T-helper 2 cell treated with Interferon-gamma antibody and Interleukin-4, amounts not matched to agents 5 μg/mL and 100 μg/mL, for 36 hours (primary cell): ENCODE results near the gene RPL39.
"Not testable (repeated sequence)": the region's sequence is repeated elsewhere in the genome, so short reads cannot be mapped to it uniquely, and the experiment has no call there.

Experiments used
- DNase-seq: peaks from one replicate; pipeline ENCODE4 v3.0.0; 2021; ENCODE audit warnings: low spot score
- H3K27ac Mint-ChIP-seq: one replicate; pipeline ENCODE4 v1.8.0; 2021; ENCODE audit warnings: mild to moderate bottlenecking, mixed read lengths
- H3K27me3 Mint-ChIP-seq: one replicate; pipeline ENCODE4 v1.8.0; 2021; ENCODE audit warnings: low read depth, mixed read lengths
- H3K36me3 Mint-ChIP-seq: one replicate; pipeline ENCODE4 v1.8.0; 2021; ENCODE audit warnings: low read depth, mixed read lengths
- H3K4me1 Mint-ChIP-seq: one replicate; pipeline ENCODE4 v1.8.0; 2021; ENCODE audit warnings: low read depth, mixed read lengths
- H3K4me3 Mint-ChIP-seq: one replicate; pipeline ENCODE4 v1.8.0; 2022; ENCODE audit warnings: mild to moderate bottlenecking, moderate library complexity, mixed read lengths
- H3K9me3 Mint-ChIP-seq: one replicate; pipeline ENCODE4 v1.8.0; 2021; ENCODE audit warnings: mixed read lengths

The RPL39 gene

GRCh38 chrX:119757646-119757978 is 33.8 kb downstream of the RPL39 start:
- Mint-ChIP-seq H3K4me3 (peak overlapping the region; percentile 81), H3K27me3 (no peaks in the 10 kb centered on the region), H3K27ac (peak overlapping the region; percentile 94), H3K4me1 (peaks cover 39% of the 10 kb centered on the region), H3K9me3 (no peaks in the 10 kb centered on the region), H3K36me3 (no peaks in the 10 kb centered on the region)
- DNase-seq = no peak

GRCh38 chrX:119756926-119757635 is 34.3 kb downstream of the RPL39 start:
- peaks cover 38% of the 10 kb centered on the region for H3K4me1 Mint-ChIP-seq
- H3K36me3 Mint-ChIP-seq = no peaks in the 10 kb centered on the region
- H3K9me3 Mint-ChIP-seq = no peaks in the 10 kb centered on the region
- H3K27ac Mint-ChIP-seq = peak overlapping the region; percentile 94
- H3K27me3 Mint-ChIP-seq = no peaks in the 10 kb centered on the region
- no peak for DNase-seq
- H3K4me3 Mint-ChIP-seq = peak overlapping the region; percentile 81

- peak; percentile 69 for DNase-seq
- Mint-ChIP-seq H3K36me3 (no peaks in the 10 kb centered on the region), H3K27ac (peak overlapping the region; percentile 94), H3K27me3 (no peaks in the 10 kb centered on the region), H3K9me3 (no peaks in the 10 kb centered on the region), H3K4me1 (peaks cover 35% of the 10 kb centered on the region), H3K4me3 (peak overlapping the region; percentile 81)
Measured at GRCh38 chrX:119755981-119756533, 35.4 kb downstream of the RPL39 start.

- H3K9me3 Mint-ChIP-seq = no peaks in the 10 kb centered on the region
- H3K27me3 Mint-ChIP-seq = no peaks in the 10 kb centered on the region
- H3K4me1 Mint-ChIP-seq = peaks cover 31% of the 10 kb centered on the region
- peak; percentile 49 for DNase-seq
- peak overlapping the region; percentile 55 for H3K4me3 Mint-ChIP-seq
- peak overlapping the region; percentile 94 for H3K27ac Mint-ChIP-seq
- no peaks in the 10 kb centered on the region for H3K36me3 Mint-ChIP-seq
Measured at GRCh38 chrX:119753639-119754257, 37.7 kb downstream of the RPL39 start.

- DNase-seq = no peak
- H3K27me3 Mint-ChIP-seq = no peaks in the 10 kb centered on the region
- no peaks in the 10 kb centered on the region for H3K36me3 Mint-ChIP-seq
- H3K4me3 Mint-ChIP-seq = no peak overlapping the region
- H3K27ac Mint-ChIP-seq = peak overlapping the region; percentile 94
- H3K4me1 Mint-ChIP-seq = peaks cover 31% of the 10 kb centered on the region
- no peaks in the 10 kb centered on the region for H3K9me3 Mint-ChIP-seq
Measured at GRCh38 chrX:119753001-119753400, 38.4 kb downstream of the RPL39 start.

- H3K4me1 Mint-ChIP-seq, H3K36me3 Mint-ChIP-seq, DNase-seq, H3K27me3 Mint-ChIP-seq, H3K4me3 Mint-ChIP-seq, H3K9me3 Mint-ChIP-seq, H3K27ac Mint-ChIP-seq: not testable (repeated sequence)
Measured at GRCh38 chrX:119750751-119751150, 40.7 kb downstream of the RPL39 start.

- not testable (repeated sequence) for H3K9me3 Mint-ChIP-seq, DNase-seq, H3K27me3 Mint-ChIP-seq, H3K4me1 Mint-ChIP-seq, H3K4me3 Mint-ChIP-seq, H3K36me3 Mint-ChIP-seq, H3K27ac Mint-ChIP-seq
Measured at GRCh38 chrX:119750131-119750530, 41.3 kb downstream of the RPL39 start.

GRCh38 chrX:119745283-119745848 is 46.1 kb downstream of the RPL39 start:
- no peak overlapping the region for H3K4me3 Mint-ChIP-seq
- no peak overlapping the region for H3K27ac Mint-ChIP-seq
- H3K9me3 Mint-ChIP-seq = no peaks in the 10 kb centered on the region
- H3K27me3 Mint-ChIP-seq = no peaks in the 10 kb centered on the region
- no peaks in the 10 kb centered on the region for H3K36me3 Mint-ChIP-seq
- no peak for DNase-seq
- H3K4me1 Mint-ChIP-seq = no peaks in the 10 kb centered on the region

- no peak for DNase-seq
- Mint-ChIP-seq H3K4me3 (no peak overlapping the region), H3K9me3 (no peaks in the 10 kb centered on the region), H3K27me3 (no peaks in the 10 kb centered on the region), H3K36me3 (no peaks in the 10 kb centered on the region), H3K4me1 (no peaks in the 10 kb centered on the region), H3K27ac (no peak overlapping the region)
Measured at GRCh38 chrX:119738742-119739141, 52.7 kb downstream of the RPL39 start.
